A673 (cell line): ENCODE data around the gene MN1. TPM values are rescaled to one million over a fixed set of nuclear protein-coding genes. Genes with fewer than 3 reads are reported as not detected.
A peak's percentile ranks its signal among the peaks of the same experiment; 100 is the strongest.

Experiments
- BruUV-seq: library from RNA; stranded (reverse); fragments of 400-500 nt; replicated peaks from 2 replicates; lab custom pipeline; 2021; lab: Mats Ljungman, UMichigan
- CTCF ChIA-PET: fragments of 300-600 bp; sonication (Branson Sonifier 250); formaldehyde crosslinking; loops from one replicate; lab custom pipeline; 2022; ENCODE audit warnings: antibody characterized with exemption; lab: Charles Lee
- POLR2A ChIA-PET: fragments of 300-600 bp; sonication (Branson Sonifier 250); formaldehyde crosslinking; loops from one replicate; lab custom pipeline; 2022; ENCODE audit warnings: antibody characterized with exemption; ENCODE audit not compliant: low non-redundant PET; lab: Charles Lee
- DNase-seq: peaks from one replicate; pipeline ENCODE4 v3.0.0-alpha.2; 2015; ENCODE audit warnings: low spot score
- H3K27ac ChIP-seq: fragments of 200-600 bp; sonication (generic); 2 replicates; pipeline ENCODE4 v1.5.1; 2016; ENCODE audit warnings: mixed run types, low read depth, mild to moderate bottlenecking, mixed read lengths, antibody characterized with exemption, low read length; ENCODE audit not compliant: poor library complexity, severe bottlenecking
- H3K27me3 ChIP-seq: fragments of 200-600 bp; sonication (generic); replicated peaks from 2 replicates; pipeline ENCODE4 v1.6.1; 2017; ENCODE audit warnings: mixed run types, low read depth, mild to moderate bottlenecking, mixed read lengths, antibody characterized with exemption, low read length; ENCODE audit not compliant: insufficient read depth, poor library complexity
- H3K36me3 ChIP-seq: fragments of 200-600 bp; sonication (generic); 2 replicates; pipeline ENCODE4 v1.6.1; 2016; ENCODE audit warnings: mixed run types, mild to moderate bottlenecking, mixed read lengths, antibody characterized with exemption, low read length; ENCODE audit not compliant: insufficient read depth, poor library complexity, severe bottlenecking
- H3K4me1 ChIP-seq: fragments of 200-600 bp; sonication (generic); 2 replicates; pipeline ENCODE4 v1.6.1; 2017; ENCODE audit warnings: mixed run types, mild to moderate bottlenecking, mixed read lengths, antibody characterized with exemption, low read length; ENCODE audit not compliant: insufficient read depth, poor library complexity, severe bottlenecking
- H3K4me3 ChIP-seq: fragments of 200-600 bp; sonication (generic); 2 replicates; pipeline ENCODE4 v1.5.1; 2016; ENCODE audit warnings: low read depth, mixed run types, mild to moderate bottlenecking, mixed read lengths, low read length; ENCODE audit not compliant: poor library complexity, severe bottlenecking
- H3K9me3 ChIP-seq: fragments of 200-600 bp; sonication (generic); 2 replicates; pipeline ENCODE4 v1.6.1; 2016; ENCODE audit warnings: mixed run types, low read depth, mild to moderate bottlenecking, mixed read lengths, antibody characterized with exemption, low read length; ENCODE audit not compliant: poor library complexity, severe bottlenecking
- EZH2 ChIP-seq: fragments of 200-600 bp; sonication (generic); IDR thresholded peaks from 2 replicates; pipeline ENCODE4 v1.6.1; 2017; ENCODE audit warnings: borderline replicate concordance, low read depth, mild to moderate bottlenecking, mixed read lengths, antibody characterized with exemption, low read length; ENCODE audit not compliant: poor library complexity, severe bottlenecking
- intact Hi-C: fragments of 100-400 bp; cut with micrococcal nuclease; formaldehyde crosslinking; loops from one replicate; pipeline ENCODE4 v1.10.0; 2022; ENCODE audit not compliant: unreplicated experiment
- total RNA-seq: library from RNA; stranded (reverse); gene quantifications from 2 replicates; pipeline ENCODE4 v1.2.3, GENCODE V29; 2021
- TF ChIP-seq, protein P1 (sequence below): fragments of 300-800, 200-600 bp; sonication (generic); conservative IDR thresholded peaks from 2 replicates; pipeline ENCODE4 v1.5.1; 2017; ENCODE audit warnings: low read depth, mild to moderate bottlenecking, antibody characterized with exemption, low read length, moderate library complexity, mixed read lengths

The MN1 gene
- total RNA-seq, 1 experiment from 2014 or later = 8.4 TPM

DNA sequence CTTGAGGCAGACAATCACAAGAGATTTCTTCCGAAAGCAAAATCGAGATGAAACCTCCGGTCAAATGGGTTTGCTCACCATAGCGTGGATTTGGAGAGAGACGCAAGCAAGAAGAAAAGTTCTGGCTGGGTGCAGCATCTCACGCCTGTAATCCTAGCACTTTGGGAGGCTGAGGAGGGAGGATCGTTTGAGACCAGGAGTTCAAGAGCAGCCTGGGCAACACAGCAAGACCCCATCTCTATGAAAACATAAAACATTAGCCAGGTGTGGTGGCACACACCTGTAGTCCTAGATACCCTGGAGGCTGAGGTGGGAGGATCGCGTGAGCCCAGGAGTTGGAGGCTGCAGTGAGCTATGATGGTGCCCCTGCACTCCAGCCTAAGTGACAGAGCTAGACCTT, 24.4 kb downstream of the MN1 start:
- CTCF ChIA-PET = interaction anchor here (0.6 kb wide), 1 partner anchor 8 kb away, joined by 5 read pairs; no protein-coding TSS in a partner anchor
- no peaks in the 10 kb centered on the region for H3K9me3 ChIP-seq
- no peaks in the 10 kb centered on the region for H3K27me3 ChIP-seq
- TF ChIP-seq EZH2 = no peak
- TF ChIP-seq, protein P1, sequence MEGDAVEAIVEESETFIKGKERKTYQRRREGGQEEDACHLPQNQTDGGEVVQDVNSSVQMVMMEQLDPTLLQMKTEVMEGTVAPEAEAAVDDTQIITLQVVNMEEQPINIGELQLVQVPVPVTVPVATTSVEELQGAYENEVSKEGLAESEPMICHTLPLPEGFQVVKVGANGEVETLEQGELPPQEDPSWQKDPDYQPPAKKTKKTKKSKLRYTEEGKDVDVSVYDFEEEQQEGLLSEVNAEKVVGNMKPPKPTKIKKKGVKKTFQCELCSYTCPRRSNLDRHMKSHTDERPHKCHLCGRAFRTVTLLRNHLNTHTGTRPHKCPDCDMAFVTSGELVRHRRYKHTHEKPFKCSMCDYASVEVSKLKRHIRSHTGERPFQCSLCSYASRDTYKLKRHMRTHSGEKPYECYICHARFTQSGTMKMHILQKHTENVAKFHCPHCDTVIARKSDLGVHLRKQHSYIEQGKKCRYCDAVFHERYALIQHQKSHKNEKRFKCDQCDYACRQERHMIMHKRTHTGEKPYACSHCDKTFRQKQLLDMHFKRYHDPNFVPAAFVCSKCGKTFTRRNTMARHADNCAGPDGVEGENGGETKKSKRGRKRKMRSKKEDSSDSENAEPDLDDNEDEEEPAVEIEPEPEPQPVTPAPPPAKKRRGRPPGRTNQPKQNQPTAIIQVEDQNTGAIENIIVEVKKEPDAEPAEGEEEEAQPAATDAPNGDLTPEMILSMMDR = no peak
- no peak overlapping the region for H3K4me3 ChIP-seq
- no TSS peak for BruUV-seq
- no peak for DNase-seq
- POLR2A ChIA-PET = no interaction called here
- H3K36me3 ChIP-seq = no peaks in the 10 kb centered on the region
- H3K27ac ChIP-seq = no peak overlapping the region
- peaks cover 16% of the 10 kb centered on the region for H3K4me1 ChIP-seq
- intact Hi-C loops = no loop called here

GRCh38 chr22:27776650-27776958, 25.0 kb downstream of the MN1 start:
- CTCF ChIA-PET = no interaction called here
- TF ChIP-seq, protein P1 = no peak
- no peak for TF ChIP-seq EZH2
- no peaks in the 10 kb centered on the region for H3K36me3 ChIP-seq
- peaks cover 16% of the 10 kb centered on the region for H3K4me1 ChIP-seq
- BruUV-seq = no TSS peak
- no peak overlapping the region for H3K27ac ChIP-seq
- no peaks in the 10 kb centered on the region for H3K9me3 ChIP-seq
- intact Hi-C loops = no loop called here
- no peak overlapping the region for H3K4me3 ChIP-seq
- no peak for DNase-seq
- no peaks in the 10 kb centered on the region for H3K27me3 ChIP-seq
- POLR2A ChIA-PET = no interaction called here

DNA sequence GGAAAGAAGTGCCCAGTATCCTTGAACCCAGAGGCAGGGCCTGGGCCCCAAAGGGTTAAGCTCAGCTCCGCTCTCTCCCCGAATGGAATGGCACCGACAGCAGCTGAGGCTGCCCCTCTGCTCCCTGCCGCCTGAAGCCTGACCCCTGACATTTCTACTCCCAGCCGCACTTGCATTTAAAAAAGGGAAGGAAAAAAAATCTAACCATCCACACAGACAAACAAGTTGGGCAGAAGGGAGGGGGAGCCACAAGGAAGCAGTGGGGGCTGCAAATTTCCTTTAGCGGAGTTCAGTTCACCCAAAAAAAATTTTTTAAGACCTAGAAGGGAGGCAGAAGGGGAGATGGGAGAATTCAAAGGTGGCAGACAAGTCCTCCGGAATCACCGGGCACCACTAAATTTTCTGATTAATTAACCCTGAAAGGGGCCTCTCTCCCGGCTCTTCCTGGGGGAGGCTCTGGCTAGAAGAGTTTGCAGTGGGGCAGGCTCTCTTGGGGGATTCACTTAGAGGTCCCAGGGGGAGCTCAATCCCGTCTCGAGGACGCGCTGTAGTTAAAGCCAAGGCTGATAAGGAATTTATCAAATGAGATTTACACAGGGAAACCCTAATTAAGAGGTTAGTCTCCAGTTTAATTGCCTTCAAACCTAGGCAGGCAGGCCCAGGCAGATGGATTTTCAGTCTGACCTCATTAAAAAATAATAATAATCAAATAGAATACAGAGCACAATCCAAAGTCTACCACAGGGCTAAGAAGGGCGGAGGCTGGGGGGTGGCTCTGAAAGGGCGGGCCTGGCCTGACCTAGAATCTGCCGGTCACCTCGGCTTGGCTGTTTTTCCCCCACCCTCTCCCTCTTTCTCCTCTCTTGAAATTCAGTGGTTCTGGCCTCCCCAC, 25.6 kb downstream of the MN1 start:
- no peak for TF ChIP-seq EZH2
- TF ChIP-seq, protein P1 = no peak
- no peaks in the 10 kb centered on the region for H3K36me3 ChIP-seq
- POLR2A ChIA-PET = no interaction called here
- peak overlapping the region; percentile 1 for H3K27ac ChIP-seq
- BruUV-seq = no TSS peak
- H3K4me1 ChIP-seq = peaks cover 16% of the 10 kb centered on the region
- CTCF ChIA-PET = no interaction called here
- intact Hi-C loops = no loop called here
- no peaks in the 10 kb centered on the region for H3K9me3 ChIP-seq
- H3K4me3 ChIP-seq = no peak overlapping the region
- DNase-seq = peak; percentile 32
- no peaks in the 10 kb centered on the region for H3K27me3 ChIP-seq
